K562 (cell line): ENCODE measurements around the gene TTC21A. TPM values are rescaled to one million over a fixed set of nuclear protein-coding genes. Genes with fewer than 3 reads are reported as not detected.
A peak's percentile ranks its signal among the peaks of the same experiment; 100 is the strongest.

ENCODE experiments used
- ADNP ChIP-seq: fragments of 200-800 bp; sonication (Bioruptor generic); IDR thresholded peaks from 2 replicates; pipeline ENCODE4 v1.6.1; 2016; ENCODE audit warnings: missing genetic modification characterization, missing compliant biosample characterization
- CBX2 ChIP-seq: fragments of 200-600 bp; sonication (generic); IDR thresholded peaks from one replicate; pipeline ENCODE4 v1.6.1; 2012; ENCODE audit warnings: mild to moderate bottlenecking, low read length, inconsistent platforms; ENCODE audit not compliant: insufficient read depth, poor library complexity, severe bottlenecking
- CEBPG ChIP-seq, 3 experiments: fragments of 200-800 bp in 1 of 3; sonication (Bioruptor generic) in 1 of 3; sonication (generic) in 1 of 3; formaldehyde crosslinking in 1 of 3; IDR thresholded peaks in 2 of 3; conservative IDR thresholded peaks in 1 of 3; 2 replicates each; pipeline versions ENCODE4 v1.6.1 to v1.8.0; 2016 to 2022; ENCODE audit warnings: missing compliant biosample characterization in 2 of 3, missing genetic modification characterization in 2 of 3, mild to moderate bottlenecking in 1 of 3, missing genetic modification reagents in 1 of 3
- EGR1 ChIP-seq: fragments of 450-650 bp; conservative IDR thresholded peaks from 2 replicates; pipeline ENCODE4 v1.6.1; 2017; ENCODE audit warnings: mild to moderate bottlenecking
- NCOA4 ChIP-seq: fragments of 450-650 bp; IDR thresholded peaks from 2 replicates; pipeline ENCODE4 v1.6.1; 2018; ENCODE audit warnings: mild to moderate bottlenecking; ENCODE audit not compliant: partially characterized antibody
- PCBP2 ChIP-seq: fragments of 200-400 bp; formaldehyde crosslinking; IDR thresholded peaks from 2 replicates; pipeline ENCODE4 v1.6.1; 2018; ENCODE audit warnings: low read length, low read depth, mild to moderate bottlenecking, moderate library complexity; ENCODE audit not compliant: poor library complexity, severe bottlenecking
- PHB ChIP-seq: fragments of 250-450 bp; sonication (Bioruptor Pico); IDR thresholded peaks from 2 replicates; pipeline ENCODE4 v1.5.0; 2021
- RBBP5 ChIP-seq: fragments of 200-600 bp; sonication (generic); IDR thresholded peaks from 2 replicates; pipeline ENCODE4 v1.6.1; 2012; ENCODE audit warnings: borderline replicate concordance, mild to moderate bottlenecking, low read length, control low read depth, inconsistent platforms; ENCODE audit not compliant: insufficient read depth, poor library complexity, severe bottlenecking
- RBM14 ChIP-seq: fragments of 200-400 bp; formaldehyde crosslinking; IDR thresholded peaks from 2 replicates; pipeline ENCODE4 v1.6.1; 2018; ENCODE audit warnings: low read depth, mild to moderate bottlenecking, low read length, moderate library complexity, borderline replicate concordance; ENCODE audit not compliant: insufficient read depth
- SIN3A ChIP-seq, 2 experiments: fragments of 150-350 bp in 1 of 2; IDR thresholded peaks; 2 replicates each; pipeline ENCODE4 v1.6.1; 2011 to 2016; ENCODE audit warnings: borderline replicate concordance in 2 of 2, low read depth in 2 of 2, low read length in 2 of 2, mild to moderate bottlenecking in 2 of 2, moderate library complexity in 2 of 2; ENCODE audit not compliant: control insufficient read depth in 1 of 2
- SP2 ChIP-seq: IDR thresholded peaks from 2 replicates; pipeline ENCODE4 v1.6.1; 2011; ENCODE audit warnings: mild to moderate bottlenecking, low read depth, low read length, moderate library complexity; ENCODE audit not compliant: poor library complexity, severe bottlenecking; ENCODE audit errors: extremely low read depth
- ZNF121 ChIP-seq: sonication (generic); formaldehyde crosslinking; conservative IDR thresholded peaks from 2 replicates; pipeline ENCODE4 v1.8.0; 2022; ENCODE audit warnings: missing genetic modification reagents
- ZNF436 ChIP-seq: fragments of 250-450, 450-650 bp; sonication (Bioruptor Pico); formaldehyde crosslinking; IDR thresholded peaks from 2 replicates; pipeline ENCODE4 v1.7.0; 2020; ENCODE audit warnings: mild to moderate bottlenecking
- polyA plus RNA-seq, 8 experiments: library from polyadenylated mRNA; depleted of rRNA in 4 of 8; stranded (reverse) in 5 of 8; unstranded in 3 of 8; fragments of >200 nt; fragmentation: Nextera tagmentation in 2 of 8; fragmentation: Illumina TruSeq in 1 of 8; extraction: Ambion mirVana in 2 of 8; extraction: Trizol in 1 of 8; gene quantifications; 2 replicates each; pipeline versions ENCODE4 v1.2.1 to v1.2.3, GENCODE V29; 2011 to 2014; ENCODE audit warnings: inconsistent platforms in 1 of 8, missing spikeins in 1 of 8
- total RNA-seq, 7 experiments: library from RNA; depleted of rRNA in 6 of 7; stranded (reverse); fragments of >200 nt in 6 of 7; fragmentation: Illumina TruSeq in 2 of 7; extraction: Trizol in 2 of 7; gene quantifications; 2 replicates each; pipeline versions ENCODE4 v1.2.1 to v1.2.3, GENCODE V29; 2011 to 2021; ENCODE audit warnings: low replicate concordance in 1 of 7
- TF ChIP-seq, protein P1 (sequence below): fragments of 450-650 bp; formaldehyde crosslinking; IDR thresholded peaks from 2 replicates; pipeline ENCODE4 v1.4.0; 2020; ENCODE audit warnings: mild to moderate bottlenecking, moderate library complexity
- TF ChIP-seq, protein P2 (sequence below), 2 experiments: fragments of 450-650 bp; conservative IDR thresholded peaks; 2 replicates each; pipeline ENCODE4 v1.6.1; 2017; ENCODE audit warnings: mild to moderate bottlenecking in 2 of 2, moderate library complexity in 2 of 2
- TF ChIP-seq, protein P3 (sequence below): sonication (generic); formaldehyde crosslinking; IDR thresholded peaks from 2 replicates; pipeline ENCODE4 v1.9.0; 2022; ENCODE audit warnings: mild to moderate bottlenecking, missing genetic modification reagents
- TF ChIP-seq, protein P4 (sequence below): fragments of 450-650 bp; IDR thresholded peaks from 2 replicates; pipeline ENCODE4 v1.6.1; 2014; ENCODE audit warnings: low read depth, mild to moderate bottlenecking, moderate library complexity, borderline replicate concordance
- TF ChIP-seq, protein P5 (sequence below): sonication (generic); formaldehyde crosslinking; IDR thresholded peaks from 2 replicates; pipeline ENCODE4 v1.8.1; 2023; ENCODE audit warnings: mild to moderate bottlenecking, missing genetic modification reagents

The TTC21A gene
- total and polyA plus RNA-seq, 9 of the 15 experiments (the other 6 are each of a cell fraction or from before 2014, with no cell fraction given) = 0.22 to 1.4 (median 0.70) TPM

DNA sequence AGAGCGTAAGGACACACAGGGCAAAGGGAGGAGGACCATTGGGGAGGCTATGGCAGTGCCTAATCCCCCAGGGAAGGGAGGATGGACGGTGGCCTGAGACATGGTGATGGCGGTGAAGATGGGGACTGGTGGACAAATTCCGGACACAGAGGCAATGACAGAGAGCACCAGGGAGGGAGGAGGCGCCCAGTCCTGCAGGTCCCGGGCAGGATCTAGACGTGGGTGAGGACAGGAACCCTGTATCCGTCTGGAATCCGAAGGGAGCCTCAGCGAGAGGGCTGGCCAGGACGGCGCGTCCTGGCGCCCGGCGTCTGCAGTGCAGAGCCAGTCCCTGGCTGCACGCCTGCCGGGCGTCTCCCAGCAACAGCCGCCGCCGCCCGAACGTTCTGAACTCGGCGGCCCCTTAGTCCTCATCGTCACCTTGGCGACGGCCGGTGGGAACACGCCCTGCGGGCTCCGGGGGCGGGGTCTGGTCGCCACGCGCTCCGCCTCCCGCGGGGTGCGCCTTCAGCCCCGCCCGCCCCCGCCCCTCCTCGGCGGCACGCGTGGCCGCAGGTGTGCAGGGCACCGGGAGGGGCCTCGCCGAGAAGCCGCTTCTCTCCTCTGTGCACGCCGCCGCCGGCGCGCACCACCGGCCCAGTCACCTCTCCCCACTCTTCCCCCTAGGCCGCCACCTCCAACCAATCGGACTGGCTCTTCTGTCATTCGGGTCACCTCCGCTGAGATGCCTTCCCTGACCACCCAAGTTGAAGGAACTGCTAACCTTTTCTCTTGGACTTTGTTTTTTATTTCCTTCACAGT, 73.3 kb downstream of the TTC21A start (continued):
- TF ChIP-seq, protein P1, sequence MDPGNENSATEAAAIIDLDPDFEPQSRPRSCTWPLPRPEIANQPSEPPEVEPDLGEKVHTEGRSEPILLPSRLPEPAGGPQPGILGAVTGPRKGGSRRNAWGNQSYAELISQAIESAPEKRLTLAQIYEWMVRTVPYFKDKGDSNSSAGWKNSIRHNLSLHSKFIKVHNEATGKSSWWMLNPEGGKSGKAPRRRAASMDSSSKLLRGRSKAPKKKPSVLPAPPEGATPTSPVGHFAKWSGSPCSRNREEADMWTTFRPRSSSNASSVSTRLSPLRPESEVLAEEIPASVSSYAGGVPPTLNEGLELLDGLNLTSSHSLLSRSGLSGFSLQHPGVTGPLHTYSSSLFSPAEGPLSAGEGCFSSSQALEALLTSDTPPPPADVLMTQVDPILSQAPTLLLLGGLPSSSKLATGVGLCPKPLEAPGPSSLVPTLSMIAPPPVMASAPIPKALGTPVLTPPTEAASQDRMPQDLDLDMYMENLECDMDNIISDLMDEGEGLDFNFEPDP (CRISPR knock-in tag) = no peak
- TF ChIP-seq SIN3A (IDR thresholded peaks at IDR 0.05; ENCODE audit: borderline replicate concordance in 2 of 2, control insufficient read depth in 1 of 2, low read depth in 2 of 2, low read length in 2 of 2) = peak in 1 of 2 experiments; percentile 85; a peak in 2 of 4 replicates
- TF ChIP-seq EGR1 = peak; percentile 35; the same call in 1 of the 2 replicates
- TF ChIP-seq RBM14 = no peak
- TF ChIP-seq NCOA4 = no peak
- TF ChIP-seq, protein P2, sequence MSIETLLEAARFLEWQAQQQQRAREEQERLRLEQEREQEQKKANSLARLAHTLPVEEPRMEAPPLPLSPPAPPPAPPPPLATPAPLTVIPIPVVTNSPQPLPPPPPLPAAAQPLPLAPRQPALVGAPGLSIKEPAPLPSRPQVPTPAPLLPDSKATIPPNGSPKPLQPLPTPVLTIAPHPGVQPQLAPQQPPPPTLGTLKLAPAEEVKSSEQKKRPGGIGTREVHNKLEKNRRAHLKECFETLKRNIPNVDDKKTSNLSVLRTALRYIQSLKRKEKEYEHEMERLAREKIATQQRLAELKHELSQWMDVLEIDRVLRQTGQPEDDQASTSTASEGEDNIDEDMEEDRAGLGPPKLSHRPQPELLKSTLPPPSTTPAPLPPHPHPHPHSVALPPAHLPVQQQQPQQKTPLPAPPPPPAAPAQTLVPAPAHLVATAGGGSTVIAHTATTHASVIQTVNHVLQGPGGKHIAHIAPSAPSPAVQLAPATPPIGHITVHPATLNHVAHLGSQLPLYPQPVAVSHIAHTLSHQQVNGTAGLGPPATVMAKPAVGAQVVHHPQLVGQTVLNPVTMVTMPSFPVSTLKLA (conservative IDR thresholded peaks at IDR 0.05) = peak; percentile 44 to 85
- TF ChIP-seq, protein P3, sequence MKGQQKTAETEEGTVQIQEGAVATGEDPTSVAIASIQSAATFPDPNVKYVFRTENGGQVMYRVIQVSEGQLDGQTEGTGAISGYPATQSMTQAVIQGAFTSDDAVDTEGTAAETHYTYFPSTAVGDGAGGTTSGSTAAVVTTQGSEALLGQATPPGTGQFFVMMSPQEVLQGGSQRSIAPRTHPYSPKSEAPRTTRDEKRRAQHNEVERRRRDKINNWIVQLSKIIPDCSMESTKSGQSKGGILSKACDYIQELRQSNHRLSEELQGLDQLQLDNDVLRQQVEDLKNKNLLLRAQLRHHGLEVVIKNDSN (CRISPR knock-in tag) = no peak; the same call in 1 of the 2 replicates
- peak; percentile 9; the same call in 1 of the 2 replicates for TF ChIP-seq ZNF436 (CRISPR knock-in tag)
- TF ChIP-seq ADNP (tag) = no peak
- TF ChIP-seq CEBPG (CRISPR knock-in tag; IDR thresholded peaks at IDR 0.05) = no peak
- TF ChIP-seq CEBPG (tag; conservative IDR thresholded peaks at IDR 0.05 in 1 of 2, IDR thresholded peaks at IDR 0.05 in 1 of 2) = no peak
- TF ChIP-seq PCBP2 = no peak
- TF ChIP-seq PHB (CRISPR knock-in tag) = no peak
- TF ChIP-seq ZNF121 (CRISPR knock-in tag) = no peak
- TF ChIP-seq CBX2 = no peak
- TF ChIP-seq RBBP5 = peak; percentile 61
- TF ChIP-seq SP2 = no peak
- TF ChIP-seq, protein P4, sequence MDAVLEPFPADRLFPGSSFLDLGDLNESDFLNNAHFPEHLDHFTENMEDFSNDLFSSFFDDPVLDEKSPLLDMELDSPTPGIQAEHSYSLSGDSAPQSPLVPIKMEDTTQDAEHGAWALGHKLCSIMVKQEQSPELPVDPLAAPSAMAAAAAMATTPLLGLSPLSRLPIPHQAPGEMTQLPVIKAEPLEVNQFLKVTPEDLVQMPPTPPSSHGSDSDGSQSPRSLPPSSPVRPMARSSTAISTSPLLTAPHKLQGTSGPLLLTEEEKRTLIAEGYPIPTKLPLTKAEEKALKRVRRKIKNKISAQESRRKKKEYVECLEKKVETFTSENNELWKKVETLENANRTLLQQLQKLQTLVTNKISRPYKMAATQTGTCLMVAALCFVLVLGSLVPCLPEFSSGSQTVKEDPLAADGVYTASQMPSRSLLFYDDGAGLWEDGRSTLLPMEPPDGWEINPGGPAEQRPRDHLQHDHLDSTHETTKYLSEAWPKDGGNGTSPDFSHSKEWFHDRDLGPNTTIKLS = no peak
- TF ChIP-seq, protein P5, sequence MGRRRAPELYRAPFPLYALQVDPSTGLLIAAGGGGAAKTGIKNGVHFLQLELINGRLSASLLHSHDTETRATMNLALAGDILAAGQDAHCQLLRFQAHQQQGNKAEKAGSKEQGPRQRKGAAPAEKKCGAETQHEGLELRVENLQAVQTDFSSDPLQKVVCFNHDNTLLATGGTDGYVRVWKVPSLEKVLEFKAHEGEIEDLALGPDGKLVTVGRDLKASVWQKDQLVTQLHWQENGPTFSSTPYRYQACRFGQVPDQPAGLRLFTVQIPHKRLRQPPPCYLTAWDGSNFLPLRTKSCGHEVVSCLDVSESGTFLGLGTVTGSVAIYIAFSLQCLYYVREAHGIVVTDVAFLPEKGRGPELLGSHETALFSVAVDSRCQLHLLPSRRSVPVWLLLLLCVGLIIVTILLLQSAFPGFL (CRISPR knock-in tag) = no peak
